Gastroesophageal sphincter (tissue), 4 donors: ENCODE results near the gene FOXB2. TPM values are rescaled to one million over a fixed set of nuclear protein-coding genes. Genes with fewer than 3 reads are reported as not detected.

Experiments
- ATAC-seq: fragments of 150-250 bp; one replicate; pipeline ENCODE4 v1.9.1; 2016; ENCODE audit warnings: mild to moderate bottlenecking, moderate library complexity
- H3K27ac ChIP-seq, 4 donors: fragments of 200-600 bp; sonication (generic) in 3 of 4; 1 replicate in 3 of 4; 2 replicates in 1 of 4; pipeline ENCODE4 v1.5.1; 2016 to 2019
- H3K27me3 ChIP-seq: fragments of 200-600 bp; sonication (generic); one replicate; pipeline ENCODE4 v1.5.1; 2019
- H3K36me3 ChIP-seq, 2 donors: fragments of 200-600 bp; sonication (generic); one replicate each; pipeline ENCODE4 v1.5.1; 2019; ENCODE audit warnings: control low read depth in 1 of 2
- H3K4me1 ChIP-seq, 3 donors: fragments of 200-600 bp; sonication (generic); 1 replicate in 2 of 3; 2 replicates in 1 of 3; pipeline ENCODE4 v1.5.1; 2016 to 2019; ENCODE audit warnings: control low read depth in 2 of 3
- H3K4me3 ChIP-seq, 2 donors: fragments of 200-600 bp; sonication (generic); one replicate each; pipeline ENCODE4 v1.5.1; 2019; ENCODE audit warnings: mild to moderate bottlenecking in 1 of 2, moderate library complexity in 1 of 2
- H3K9me3 ChIP-seq, 3 donors: fragments of 200-600 bp; sonication (generic); one replicate each; pipeline ENCODE4 v1.5.1; 2017 to 2019; ENCODE audit warnings: control low read depth in 2 of 3
- EP300 ChIP-seq: sonication (generic); formaldehyde crosslinking; IDR thresholded peaks from one replicate; pipeline ENCODE4 v1.6.1; 2017; ENCODE audit warnings: antibody characterized with exemption, mild to moderate bottlenecking
- POLR2A ChIP-seq, 2 donors: fragments of 450-650 bp; IDR thresholded peaks; one replicate each; pipeline ENCODE4 v1.6.1; 2017; ENCODE audit warnings: antibody characterized with exemption in 2 of 2, mild to moderate bottlenecking in 2 of 2, moderate library complexity in 1 of 2
- POLR2AphosphoS5 ChIP-seq: sonication (generic); formaldehyde crosslinking; IDR thresholded peaks from one replicate; pipeline ENCODE4 v1.6.1; 2017; ENCODE audit warnings: antibody characterized with exemption
- WGBS, 2 donors: methylation state at CpG; one replicate each; pipeline ENCODE4 v1.1.5; 2018; ENCODE audit warnings: low coverage in 1 of 2; 5-methylcytosine and 5-hydroxymethylcytosine counted together
- total RNA-seq, 4 donors: library from RNA; depleted of rRNA; stranded (reverse); fragments of >200 nt; gene quantifications; one replicate each; pipeline ENCODE4 v1.1.0, GENCODE V29; 2016
- TF ChIP-seq, protein P1 (sequence below), 4 experiments: fragments of 200-600 bp in 2 of 4; fragments of 450-650 bp in 2 of 4; sonication (generic) in 1 of 4; IDR thresholded peaks; one replicate each; pipeline ENCODE4 v1.5.1; 2017 to 2019; ENCODE audit warnings: antibody characterized with exemption in 4 of 4, mild to moderate bottlenecking in 2 of 4, moderate library complexity in 2 of 4

The FOXB2 gene
- total RNA-seq, 4 donors from 2014 or later = not detected

DNA sequence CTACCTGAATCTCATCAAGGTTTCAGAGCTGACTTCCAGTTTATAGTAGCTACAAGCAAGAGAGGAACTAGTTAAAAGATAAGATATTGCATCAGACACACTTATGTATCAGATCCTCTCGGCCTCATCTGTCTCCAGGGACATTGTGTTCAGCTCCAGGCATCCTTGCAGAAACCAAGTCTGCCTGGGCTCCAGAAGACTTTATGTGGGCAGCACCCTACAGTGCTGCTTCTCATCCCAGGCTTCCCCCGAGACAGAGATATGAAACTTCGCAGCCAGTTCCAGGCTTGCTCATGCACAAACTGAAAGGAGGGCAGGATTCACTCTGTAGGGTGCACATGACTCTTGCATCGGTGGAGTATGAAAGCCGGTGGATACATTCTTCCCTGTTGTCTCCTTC, 33.9 kb upstream of the FOXB2 start:
- no peak for ATAC-seq
- Histone ChIP-seq H3K4me1 (no peaks in the 10 kb centered on the region), H3K4me3 (no peak overlapping the region), H3K9me3 (no peaks in the 10 kb centered on the region), H3K27me3 (no peaks in the 10 kb centered on the region), H3K36me3 (no peaks in the 10 kb centered on the region), H3K27ac (no peak overlapping the region)
- whole genome bisulfite sequencing, 2 donors = 71 to 100% methylated on average over 2 to 3 of the region's 5 CpGs
- TF ChIP-seq, protein P1, sequence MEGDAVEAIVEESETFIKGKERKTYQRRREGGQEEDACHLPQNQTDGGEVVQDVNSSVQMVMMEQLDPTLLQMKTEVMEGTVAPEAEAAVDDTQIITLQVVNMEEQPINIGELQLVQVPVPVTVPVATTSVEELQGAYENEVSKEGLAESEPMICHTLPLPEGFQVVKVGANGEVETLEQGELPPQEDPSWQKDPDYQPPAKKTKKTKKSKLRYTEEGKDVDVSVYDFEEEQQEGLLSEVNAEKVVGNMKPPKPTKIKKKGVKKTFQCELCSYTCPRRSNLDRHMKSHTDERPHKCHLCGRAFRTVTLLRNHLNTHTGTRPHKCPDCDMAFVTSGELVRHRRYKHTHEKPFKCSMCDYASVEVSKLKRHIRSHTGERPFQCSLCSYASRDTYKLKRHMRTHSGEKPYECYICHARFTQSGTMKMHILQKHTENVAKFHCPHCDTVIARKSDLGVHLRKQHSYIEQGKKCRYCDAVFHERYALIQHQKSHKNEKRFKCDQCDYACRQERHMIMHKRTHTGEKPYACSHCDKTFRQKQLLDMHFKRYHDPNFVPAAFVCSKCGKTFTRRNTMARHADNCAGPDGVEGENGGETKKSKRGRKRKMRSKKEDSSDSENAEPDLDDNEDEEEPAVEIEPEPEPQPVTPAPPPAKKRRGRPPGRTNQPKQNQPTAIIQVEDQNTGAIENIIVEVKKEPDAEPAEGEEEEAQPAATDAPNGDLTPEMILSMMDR (IDR thresholded peaks at IDR 0.05) = no peak
- TF ChIP-seq POLR2AphosphoS5 (no peak), POLR2A (IDR thresholded peaks at IDR 0.05) (no peak), EP300 (no peak)

DNA sequence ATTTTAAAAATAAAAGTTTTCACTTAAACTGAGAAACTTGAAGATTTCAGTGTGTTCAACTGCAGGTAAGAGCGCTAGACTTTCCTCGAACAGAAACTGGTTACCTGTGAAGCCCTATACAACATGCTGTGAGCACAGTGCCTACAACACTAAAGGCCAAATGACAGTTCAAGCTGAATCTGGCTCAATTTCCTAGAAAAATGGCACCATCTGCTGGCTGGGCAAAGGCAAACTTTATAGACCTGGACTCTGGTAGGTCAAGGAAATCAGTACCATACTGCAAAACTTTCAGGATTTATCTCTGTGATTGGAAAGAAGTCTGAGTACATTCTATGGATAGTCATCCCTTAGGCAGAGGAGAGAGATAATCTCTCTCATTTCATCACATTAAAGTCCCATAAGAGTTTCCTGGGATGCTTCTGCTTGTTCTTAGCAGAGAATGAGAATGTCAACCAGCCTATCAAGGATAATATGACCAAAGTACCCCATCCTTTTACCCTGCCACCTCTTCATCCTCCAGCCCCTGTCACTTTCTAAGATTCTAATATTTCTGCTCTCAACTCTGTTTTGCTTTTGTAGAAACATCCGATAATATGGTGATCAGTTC, 31.8 kb upstream of the FOXB2 start:
- no peaks in the 10 kb centered on the region for H3K27me3 ChIP-seq
- TF ChIP-seq, protein P1 (IDR thresholded peaks at IDR 0.05) = peak; percentile 42 to 65 (median 58)
- TF ChIP-seq POLR2A (IDR thresholded peaks at IDR 0.05) (no peak), POLR2AphosphoS5 (peak; percentile 9)
- 64 to 69% methylated on average over 3 of the region's 3 CpGs for WGBS, 2 donors
- no peaks in the 10 kb centered on the region for H3K4me1 ChIP-seq
- H3K4me3 ChIP-seq = no peak overlapping the region
- H3K36me3 ChIP-seq = no peaks in the 10 kb centered on the region
- H3K9me3 ChIP-seq = no peaks in the 10 kb centered on the region
- no peak for ATAC-seq
- no peak overlapping the region for H3K27ac ChIP-seq

DNA sequence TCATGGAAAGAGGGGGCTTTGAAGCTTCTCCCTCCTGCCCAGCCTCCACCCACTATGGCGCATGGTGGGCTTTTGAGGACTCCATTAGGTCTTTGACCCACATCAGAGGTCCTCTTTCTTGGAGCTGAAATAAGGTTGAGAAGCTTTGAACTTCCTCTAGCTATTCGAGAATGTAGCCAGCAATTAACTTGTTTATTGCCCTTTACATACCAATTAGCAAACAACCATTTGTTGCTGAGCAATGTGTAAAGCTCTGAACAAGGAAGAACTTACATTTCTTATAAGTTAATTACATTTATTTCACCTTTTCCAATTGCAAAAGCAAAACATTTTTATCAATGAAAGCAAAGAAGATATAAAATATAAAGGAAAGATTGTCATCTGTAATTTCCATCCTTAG, 30.5 kb upstream of the FOXB2 start:
- Histone ChIP-seq H3K27me3 (no peaks in the 10 kb centered on the region), H3K4me3 (no peak overlapping the region), H3K27ac (no peak overlapping the region), H3K36me3 (no peaks in the 10 kb centered on the region), H3K4me1 (no peaks in the 10 kb centered on the region), H3K9me3 (no peaks in the 10 kb centered on the region)
- WGBS, 2 donors = 33 to 83% methylated on average over 1 to 2 of the region's 2 CpGs
- TF ChIP-seq, protein P1 (IDR thresholded peaks at IDR 0.05) = no peak
- TF ChIP-seq POLR2AphosphoS5 (no peak), EP300 (no peak), POLR2A (IDR thresholded peaks at IDR 0.05) (no peak)
- no peak for ATAC-seq

DNA sequence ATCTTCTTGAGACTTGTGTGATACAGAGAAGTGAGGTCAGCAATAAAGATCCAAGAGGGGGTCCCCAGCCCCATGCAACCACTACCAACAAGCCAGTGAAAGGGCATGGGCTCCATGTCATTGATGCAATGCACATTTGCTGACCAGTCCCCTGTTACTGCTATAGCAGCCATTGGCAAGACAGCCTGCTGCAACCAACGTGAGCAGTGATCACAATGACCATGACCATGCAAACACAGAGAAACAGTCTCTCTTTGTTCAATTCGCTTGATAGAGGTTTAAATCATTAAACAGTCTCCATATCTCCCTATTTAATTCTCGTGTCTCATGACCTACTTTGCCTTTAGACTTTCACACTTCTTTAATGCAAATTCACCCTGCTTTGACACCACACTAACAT, 30.0 kb upstream of the FOXB2 start:
- Histone ChIP-seq H3K4me3 (no peak overlapping the region), H3K9me3 (no peaks in the 10 kb centered on the region), H3K27ac (no peak overlapping the region), H3K36me3 (no peaks in the 10 kb centered on the region), H3K27me3 (no peaks in the 10 kb centered on the region), H3K4me1 (no peaks in the 10 kb centered on the region)
- 41 to 58% methylated on average over 3 of the region's 3 CpGs for WGBS, 2 donors
- TF ChIP-seq POLR2AphosphoS5 (no peak), POLR2A (IDR thresholded peaks at IDR 0.05) (no peak)
- TF ChIP-seq, protein P1 (IDR thresholded peaks at IDR 0.05) = no peak
- ATAC-seq = no peak

DNA sequence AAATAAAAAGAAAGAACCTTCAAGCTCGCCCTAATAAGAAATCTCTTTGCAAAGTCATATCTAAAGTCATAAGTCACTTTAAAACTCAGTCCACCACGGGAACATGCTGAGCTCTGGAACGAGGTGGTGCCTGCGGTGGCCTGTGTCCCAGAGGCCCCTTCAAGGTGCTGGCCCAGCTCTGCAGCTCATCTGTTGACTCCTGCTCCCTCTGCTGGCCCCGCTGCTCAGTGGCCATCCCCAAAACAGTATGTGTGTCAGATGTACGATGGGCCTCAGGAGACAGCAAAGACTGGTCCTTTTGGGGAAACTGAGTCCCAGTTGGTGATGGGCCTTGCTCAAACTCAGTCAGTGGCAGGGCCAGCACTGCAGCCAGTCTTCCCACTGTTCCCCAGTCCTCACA, 22.8 kb upstream of the FOXB2 start:
- no peaks in the 10 kb centered on the region for H3K36me3 ChIP-seq
- WGBS, 2 donors = 9 to 20% methylated on average over 1 to 6 of the region's 6 CpGs
- no peaks in the 10 kb centered on the region for H3K9me3 ChIP-seq
- H3K4me3 ChIP-seq = no peak overlapping the region
- TF ChIP-seq EP300 = no peak
- TF ChIP-seq POLR2A (IDR thresholded peaks at IDR 0.05) = no peak
- no peak for TF ChIP-seq POLR2AphosphoS5
- TF ChIP-seq, protein P1 (IDR thresholded peaks at IDR 0.05) = peak; percentile 49 to 80 (median 64)
- no peak overlapping the region for H3K27ac ChIP-seq
- peak; percentile 71 for ATAC-seq
- peaks cover 0 to 14% (median 0%) of the 10 kb centered on the region in 3 donors for H3K4me1 ChIP-seq
- H3K27me3 ChIP-seq = peaks cover 5% of the 10 kb centered on the region
